G401 (cell line): Measurements from ENCODE around the gene GPR45. TPM values are rescaled to one million over a fixed set of nuclear protein-coding genes. Genes with fewer than 3 reads are reported as not detected.

Experiments
- DNase-seq: peaks from one replicate; pipeline ENCODE4 v3.0.0-alpha.2; 2015; ENCODE audit warnings: low spot score
- in situ Hi-C: cut with HindIII; loops from 2 replicates; pipeline ENCODE4 v1.10.0; 2016; ENCODE audit warnings: low sequenced_read_pairs, mixed read lengths
- total RNA-seq: library from RNA; depleted of rRNA; stranded (reverse); fragments of >200 nt; shearing (Covaris generic); gene quantifications from 2 replicates; pipeline ENCODE4 v1.2.3, GENCODE V29; 2014; rRNA removed

GPR45 gene, protein sequence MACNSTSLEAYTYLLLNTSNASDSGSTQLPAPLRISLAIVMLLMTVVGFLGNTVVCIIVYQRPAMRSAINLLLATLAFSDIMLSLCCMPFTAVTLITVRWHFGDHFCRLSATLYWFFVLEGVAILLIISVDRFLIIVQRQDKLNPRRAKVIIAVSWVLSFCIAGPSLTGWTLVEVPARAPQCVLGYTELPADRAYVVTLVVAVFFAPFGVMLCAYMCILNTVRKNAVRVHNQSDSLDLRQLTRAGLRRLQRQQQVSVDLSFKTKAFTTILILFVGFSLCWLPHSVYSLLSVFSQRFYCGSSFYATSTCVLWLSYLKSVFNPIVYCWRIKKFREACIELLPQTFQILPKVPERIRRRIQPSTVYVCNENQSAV
- not detected in 2 replicates for total RNA-seq

GRCh38 chr2:105241443-105241842 lies at the start of gene GPR45:
TSS of gene GPR45 (plus strand) at chr2:105241743. CDS start at chr2:105241859, 116 bp downstream.
- in situ Hi-C loops: loop anchor here (5.0 kb wide), 1 partner anchor 39 kb away; no protein-coding TSS in a partner anchor
- no peak for DNase-seq

- in situ Hi-C loops: no loop called here
- no peak for DNase-seq
These were observed 47.4 kb upstream of the GPR45 start for GRCh38 chr2:105194022-105194675.

GRCh38 chr2:105196651-105197050 lies 44.9 kb upstream of the GPR45 start:
- DNase-seq: no peak
- in situ Hi-C loops: no loop called here

GRCh38 chr2:105215586-105216192 lies 25.9 kb upstream of the GPR45 start:
- in situ Hi-C loops: no loop called here
- DNase-seq: no peak

DNA sequence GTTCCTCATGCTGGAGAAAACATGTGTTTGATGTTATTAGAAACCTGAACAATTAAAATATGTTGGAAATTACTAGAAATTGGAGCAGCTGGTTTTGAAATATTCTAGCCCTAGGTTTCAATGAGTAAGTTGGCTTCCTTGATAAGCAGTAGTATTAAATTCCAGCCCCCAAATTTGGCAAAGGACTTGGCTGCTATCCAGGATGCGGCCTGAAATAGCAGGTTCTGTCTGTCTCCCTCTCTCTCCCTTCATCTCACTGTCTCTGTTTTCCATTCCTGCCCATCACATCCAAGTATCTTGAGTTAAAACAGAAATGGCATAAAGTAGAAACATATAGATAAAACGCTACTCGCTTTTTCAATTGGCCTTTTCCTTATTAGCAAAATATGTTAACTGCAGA lies 20.9 kb upstream of the GPR45 start:
- in situ Hi-C loops: no loop called here
- no peak for DNase-seq

GRCh38 chr2:105224444-105224843 lies 17.1 kb upstream of the GPR45 start:
- DNase-seq: no peak
- in situ Hi-C loops: no loop called here

DNA sequence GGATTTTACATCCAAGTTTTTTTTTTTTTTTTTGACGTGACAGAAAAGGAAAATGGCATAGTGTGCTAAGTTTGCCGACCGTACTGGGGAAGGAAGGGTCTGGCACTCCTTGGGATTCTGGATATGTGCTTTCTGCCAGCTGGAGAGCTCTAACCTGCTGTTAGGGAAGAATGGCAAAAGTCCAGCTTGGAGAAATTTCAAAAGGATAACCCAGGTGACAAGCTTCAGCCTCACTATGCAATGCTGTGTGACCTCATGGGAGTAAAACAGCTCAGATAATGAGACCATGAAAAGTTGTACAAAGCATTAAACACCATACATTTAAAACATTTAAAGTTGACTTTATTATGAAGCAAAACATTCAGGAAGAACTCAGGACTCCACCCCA lies 10.3 kb upstream of the GPR45 start:
- DNase-seq: no peak
- in situ Hi-C loops: no loop called here

DNA sequence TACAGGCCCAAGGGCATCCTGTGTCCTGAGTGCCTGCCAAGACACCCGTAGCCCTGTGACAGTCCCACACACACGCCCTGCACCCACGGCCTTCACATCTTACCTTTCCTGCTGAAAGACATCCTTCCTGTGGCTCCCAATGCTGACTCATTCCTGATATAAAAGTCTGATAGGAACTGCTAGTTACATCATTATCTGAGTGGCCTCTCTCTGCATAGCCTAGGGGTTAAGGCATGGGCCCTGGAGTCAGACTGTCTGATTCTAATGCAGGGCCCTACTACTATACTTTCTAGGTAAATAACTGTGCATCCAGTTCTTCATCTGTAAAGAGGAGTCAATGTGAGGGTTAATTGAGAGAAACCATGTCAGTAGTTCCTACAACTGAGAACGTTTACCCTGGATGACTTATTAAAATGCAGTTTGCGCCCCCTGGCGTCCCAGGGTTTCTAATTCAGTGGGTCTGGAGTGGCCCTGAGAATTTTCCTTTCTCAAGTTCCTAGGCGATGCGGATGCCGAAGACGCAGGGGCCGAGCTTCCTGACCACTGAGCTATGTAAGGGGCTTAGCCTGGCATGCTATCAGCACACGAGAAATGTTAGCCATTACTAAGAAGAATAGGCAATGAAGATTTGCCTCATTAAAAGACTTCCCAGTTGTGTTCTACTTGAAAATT lies 6.0 kb upstream of the GPR45 start:
- in situ Hi-C loops: no loop called here
- DNase-seq: peak; percentile 64

GRCh38 chr2:105236060-105236424 lies 5.5 kb upstream of the GPR45 start:
- in situ Hi-C loops: no loop called here
- DNase-seq: no peak

DNA sequence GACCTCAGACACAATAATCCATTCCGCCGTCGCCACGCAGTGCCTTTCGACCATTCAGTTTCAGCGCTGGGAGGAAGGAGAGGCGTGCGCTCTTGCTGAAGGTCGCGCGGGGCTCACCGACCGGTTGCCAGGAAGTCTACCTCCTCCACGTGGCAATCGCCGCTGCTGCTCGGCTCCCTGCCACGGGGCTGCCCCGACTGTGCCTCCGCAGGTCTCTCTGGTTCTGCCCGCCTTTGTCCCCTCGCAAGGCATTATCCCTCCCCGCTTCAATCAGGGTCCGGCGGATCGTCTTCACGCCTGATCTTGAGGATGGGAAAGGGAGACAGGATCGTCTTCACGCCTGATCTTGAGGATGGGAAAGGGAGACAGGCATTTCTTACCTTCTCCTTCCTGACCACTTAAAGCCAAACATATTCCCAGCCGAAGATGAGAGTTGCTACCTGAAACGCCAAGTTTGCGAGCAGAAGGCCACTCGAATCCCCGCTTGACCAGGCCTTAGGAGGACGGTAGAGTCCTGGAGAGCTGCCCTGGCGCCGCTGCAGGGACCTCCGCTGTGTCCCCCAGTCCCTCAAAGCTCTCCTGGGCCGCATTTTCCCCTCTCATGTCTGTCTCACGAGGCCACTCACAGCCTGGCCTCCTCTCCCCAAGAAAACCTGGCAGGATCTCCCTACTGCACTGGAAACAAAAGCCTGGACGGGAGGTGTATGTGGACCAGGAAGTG lies 4.3 kb upstream of the GPR45 start:
- in situ Hi-C loops: no loop called here
- DNase-seq: no peak

DNA sequence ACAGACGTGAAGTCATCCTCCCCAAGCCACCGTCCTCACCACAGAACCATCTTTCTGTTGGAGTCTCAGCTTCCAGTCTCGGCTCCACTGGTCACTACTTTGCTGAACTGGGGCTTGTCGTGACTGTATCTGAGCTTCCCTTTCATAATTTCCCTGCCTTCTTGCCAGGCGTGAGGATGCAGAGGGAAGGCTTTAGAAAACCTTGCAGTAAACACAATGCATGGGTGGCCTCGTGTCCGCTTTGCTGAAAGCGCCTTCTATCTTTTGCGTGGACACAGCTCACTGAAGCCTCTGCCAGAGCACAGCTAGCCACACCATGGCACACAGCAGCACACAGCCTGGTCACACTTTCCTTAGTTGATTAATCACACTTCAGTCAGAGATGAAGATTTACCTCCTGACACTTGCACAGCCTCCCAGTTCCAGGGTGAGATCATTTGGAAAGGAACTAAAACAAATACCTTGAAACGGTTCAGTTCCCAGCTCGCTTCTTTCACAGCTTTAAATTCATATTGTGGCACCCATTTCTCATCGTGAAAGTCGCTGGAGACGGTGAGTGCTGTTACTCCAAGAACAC lies 2.8 kb upstream of the GPR45 start:
- in situ Hi-C loops: no loop called here
- no peak for DNase-seq

DNA sequence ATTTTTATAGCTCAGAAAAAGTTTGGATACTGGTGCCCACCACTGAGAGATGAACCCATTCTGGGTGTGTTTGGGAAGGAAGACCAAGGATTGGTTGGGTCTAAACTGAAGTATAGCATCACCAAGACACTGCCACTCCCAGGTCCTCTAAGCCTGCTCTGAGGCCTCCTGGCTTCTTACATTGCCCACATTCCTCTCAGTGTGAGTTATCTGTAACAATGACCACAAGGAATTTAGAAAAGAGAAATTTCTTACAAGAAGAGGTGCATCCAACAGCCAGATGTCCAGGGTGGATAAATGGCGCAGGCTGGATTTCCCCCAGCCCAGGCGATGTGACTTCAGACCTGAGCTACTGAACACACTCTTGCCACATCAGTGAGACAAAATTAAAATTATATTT lies 1.6 kb upstream of the GPR45 start:
- in situ Hi-C loops: loop anchor here (5.0 kb wide), 1 partner anchor 38 kb away; no protein-coding TSS in a partner anchor
- DNase-seq: no peak

DNA sequence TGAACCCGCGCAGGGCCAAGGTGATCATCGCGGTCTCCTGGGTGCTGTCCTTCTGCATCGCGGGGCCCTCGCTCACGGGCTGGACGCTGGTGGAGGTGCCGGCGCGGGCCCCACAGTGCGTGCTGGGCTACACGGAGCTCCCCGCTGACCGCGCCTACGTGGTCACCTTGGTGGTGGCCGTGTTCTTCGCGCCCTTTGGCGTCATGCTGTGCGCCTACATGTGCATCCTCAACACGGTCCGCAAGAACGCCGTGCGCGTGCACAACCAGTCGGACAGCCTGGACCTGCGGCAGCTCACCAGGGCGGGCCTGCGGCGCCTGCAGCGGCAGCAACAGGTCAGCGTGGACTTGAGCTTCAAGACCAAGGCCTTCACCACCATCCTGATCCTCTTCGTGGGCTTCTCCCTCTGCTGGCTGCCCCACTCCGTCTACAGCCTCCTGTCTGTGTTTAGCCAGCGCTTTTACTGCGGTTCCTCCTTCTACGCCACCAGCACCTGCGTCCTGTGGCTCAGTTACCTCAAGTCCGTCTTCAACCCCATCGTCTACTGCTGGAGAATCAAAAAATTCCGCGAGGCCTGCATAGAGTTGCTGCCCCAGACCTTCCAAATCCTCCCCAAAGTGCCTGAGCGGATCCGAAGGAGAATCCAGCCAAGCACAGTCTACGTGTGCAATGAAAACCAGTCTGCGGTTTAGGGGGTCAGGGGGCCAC lies 897 bp downstream of the GPR45 start:
- in situ Hi-C loops: loop anchor here (5.0 kb wide), 1 partner anchor 40 kb away; no protein-coding TSS in a partner anchor
- no peak for DNase-seq

GRCh38 chr2:105243961-105244360 lies 2.4 kb downstream of the GPR45 start:
- in situ Hi-C loops: loop anchor here (5.0 kb wide), 1 partner anchor 42 kb away; no protein-coding TSS in a partner anchor
- no peak for DNase-seq

- in situ Hi-C loops: loop anchor here (5.0 kb wide), 1 partner anchor 42 kb away; no protein-coding TSS in a partner anchor
- DNase-seq: no peak
These were observed 2.9 kb downstream of the GPR45 start for GRCh38 chr2:105244451-105244850.

DNA sequence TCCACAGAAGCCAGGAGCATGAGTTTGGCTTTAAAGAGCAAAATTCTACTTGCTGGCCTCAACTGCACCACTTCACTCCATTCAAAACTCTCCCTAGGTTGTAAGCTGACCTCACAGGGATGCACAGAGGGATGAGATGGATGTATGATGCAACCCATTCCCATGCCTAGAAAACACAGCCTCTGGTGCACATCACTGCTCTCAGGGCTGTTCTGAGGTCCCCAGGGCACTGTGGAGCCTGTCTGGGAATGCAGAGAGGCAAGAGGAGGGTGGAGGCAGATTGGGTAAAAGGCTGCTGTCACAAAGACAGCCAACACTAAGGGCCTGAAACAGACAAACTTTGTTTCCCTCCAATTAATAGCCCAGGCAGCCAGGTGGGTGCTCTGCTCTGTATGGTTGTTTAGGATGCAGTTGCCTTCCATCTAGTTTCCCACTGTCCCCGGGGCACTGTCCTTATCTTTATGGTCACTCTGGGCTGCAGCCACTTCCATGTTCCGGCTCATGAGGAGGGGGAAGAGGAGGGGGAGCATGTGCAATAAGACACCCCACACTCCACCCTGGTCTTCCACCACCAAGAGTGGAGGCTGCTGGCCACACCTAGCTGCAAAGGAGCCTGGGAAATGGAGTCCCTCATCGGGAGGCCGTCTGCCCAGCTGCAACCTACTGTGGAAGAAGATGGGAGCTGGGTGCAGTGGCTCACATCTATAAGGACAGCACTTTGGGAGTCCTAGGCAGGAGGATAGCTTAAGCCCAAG lies 7.0 kb downstream of the GPR45 start:
- DNase-seq: no peak
- in situ Hi-C loops: no loop called here

DNA sequence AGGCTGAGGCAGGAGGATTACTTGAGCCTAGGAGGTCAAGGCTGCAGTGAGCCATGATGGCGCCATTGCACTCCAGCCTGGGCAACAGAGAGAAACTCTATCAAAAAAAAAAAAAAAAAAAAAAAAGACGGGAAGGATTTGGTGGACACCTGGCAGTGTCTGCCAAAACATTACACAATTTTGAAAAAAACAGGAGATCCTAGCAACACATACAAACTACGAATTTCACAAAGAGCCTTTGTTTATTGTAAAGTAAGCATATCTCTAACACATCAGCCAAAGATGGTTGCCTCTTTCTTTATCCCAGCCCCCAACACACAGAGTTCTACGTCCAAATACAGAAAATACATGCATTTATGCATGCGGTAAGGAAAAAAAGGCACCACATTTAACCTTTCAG lies 7.6 kb downstream of the GPR45 start:
- no peak for DNase-seq
- in situ Hi-C loops: no loop called here
